Measurements from ENCODE around the gene AKIRIN1.

Gene AKIRIN1

GRCh38 chr1:38989979-38990378, 1.1 kb upstream of the AKIRIN1 start:
- DNase-seq (ENCODE audit: extremely low read depth, low read depth) = no peak
- TF ChIP-seq, protein P1, sequence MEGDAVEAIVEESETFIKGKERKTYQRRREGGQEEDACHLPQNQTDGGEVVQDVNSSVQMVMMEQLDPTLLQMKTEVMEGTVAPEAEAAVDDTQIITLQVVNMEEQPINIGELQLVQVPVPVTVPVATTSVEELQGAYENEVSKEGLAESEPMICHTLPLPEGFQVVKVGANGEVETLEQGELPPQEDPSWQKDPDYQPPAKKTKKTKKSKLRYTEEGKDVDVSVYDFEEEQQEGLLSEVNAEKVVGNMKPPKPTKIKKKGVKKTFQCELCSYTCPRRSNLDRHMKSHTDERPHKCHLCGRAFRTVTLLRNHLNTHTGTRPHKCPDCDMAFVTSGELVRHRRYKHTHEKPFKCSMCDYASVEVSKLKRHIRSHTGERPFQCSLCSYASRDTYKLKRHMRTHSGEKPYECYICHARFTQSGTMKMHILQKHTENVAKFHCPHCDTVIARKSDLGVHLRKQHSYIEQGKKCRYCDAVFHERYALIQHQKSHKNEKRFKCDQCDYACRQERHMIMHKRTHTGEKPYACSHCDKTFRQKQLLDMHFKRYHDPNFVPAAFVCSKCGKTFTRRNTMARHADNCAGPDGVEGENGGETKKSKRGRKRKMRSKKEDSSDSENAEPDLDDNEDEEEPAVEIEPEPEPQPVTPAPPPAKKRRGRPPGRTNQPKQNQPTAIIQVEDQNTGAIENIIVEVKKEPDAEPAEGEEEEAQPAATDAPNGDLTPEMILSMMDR (IDR thresholded peaks at IDR 0.05; ENCODE audit: low read depth, low read length, missing control alignments) = no peak
- no peak overlapping the region for H3K4me3 ChIP-seq (replicated peaks; ENCODE audit: low read depth, low read length)

DNA sequence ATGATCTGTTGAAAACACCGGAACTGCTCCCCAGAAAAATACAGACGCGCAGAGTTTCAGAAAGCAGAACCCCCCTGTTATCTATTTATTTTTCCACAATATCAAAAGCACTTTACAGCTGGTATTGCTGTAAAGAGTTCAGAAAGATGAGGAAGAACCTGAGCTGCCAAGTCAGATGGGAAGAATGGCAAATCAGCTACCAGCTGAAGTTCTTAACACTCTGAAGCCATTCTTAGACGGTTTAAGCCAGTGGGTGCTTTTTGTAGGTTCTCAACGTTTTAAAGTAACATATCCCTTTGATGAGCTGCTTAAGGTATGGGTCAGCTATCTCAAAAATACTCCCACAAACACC, 714 bp upstream of the AKIRIN1 start:
- TF ChIP-seq, protein P1 (IDR thresholded peaks at IDR 0.05; ENCODE audit: low read depth, low read length, missing control alignments) = no peak
- DNase-seq (ENCODE audit: extremely low read depth, low read depth) = no peak
- H3K4me3 ChIP-seq (replicated peaks; ENCODE audit: low read depth, low read length) = peak overlapping the region; percentile 57

DNA sequence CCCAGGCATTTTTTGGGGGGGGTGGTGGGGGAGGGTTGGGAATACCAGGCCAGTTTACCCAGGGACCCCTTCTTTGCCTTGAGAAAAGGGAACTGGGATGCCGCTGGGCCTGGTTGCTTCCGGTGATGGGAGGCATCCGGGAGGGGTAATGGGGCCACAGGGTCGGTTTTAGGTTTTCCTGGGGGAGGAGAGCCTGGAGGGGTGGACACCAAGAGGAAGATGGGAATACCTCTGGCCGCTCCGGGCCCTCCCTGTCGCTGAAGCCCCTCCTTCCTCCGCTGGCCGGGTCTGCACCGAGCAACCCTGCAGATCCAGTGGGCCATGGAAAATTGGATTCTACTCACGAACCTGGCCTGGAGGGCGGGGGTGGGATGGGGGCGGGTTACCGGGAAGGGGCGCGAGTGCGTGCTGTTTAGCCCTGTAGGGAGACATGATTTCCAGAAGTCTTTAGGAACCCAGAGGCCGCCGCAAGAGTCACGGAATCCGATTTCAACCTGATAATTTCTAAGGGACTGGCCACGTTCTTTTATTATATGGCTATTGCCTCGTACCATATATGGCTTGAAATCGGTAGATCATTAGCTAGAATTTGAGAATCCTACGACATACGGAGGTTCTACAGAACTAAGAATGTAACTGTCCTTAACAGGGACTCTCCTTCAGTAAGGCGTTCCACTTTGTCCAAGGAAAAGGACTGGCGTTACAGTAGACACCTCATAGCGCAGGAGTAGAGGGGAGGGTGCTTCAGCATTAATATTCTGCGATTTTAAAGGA, 749 bp downstream of the AKIRIN1 start:
- DNase-seq (ENCODE audit: extremely low read depth, low read depth) = no peak
- peak overlapping the region; percentile 57 for H3K4me3 ChIP-seq (replicated peaks; ENCODE audit: low read depth, low read length)
- TF ChIP-seq, protein P1 (IDR thresholded peaks at IDR 0.05; ENCODE audit: low read depth, low read length, missing control alignments) = no peak

DNA sequence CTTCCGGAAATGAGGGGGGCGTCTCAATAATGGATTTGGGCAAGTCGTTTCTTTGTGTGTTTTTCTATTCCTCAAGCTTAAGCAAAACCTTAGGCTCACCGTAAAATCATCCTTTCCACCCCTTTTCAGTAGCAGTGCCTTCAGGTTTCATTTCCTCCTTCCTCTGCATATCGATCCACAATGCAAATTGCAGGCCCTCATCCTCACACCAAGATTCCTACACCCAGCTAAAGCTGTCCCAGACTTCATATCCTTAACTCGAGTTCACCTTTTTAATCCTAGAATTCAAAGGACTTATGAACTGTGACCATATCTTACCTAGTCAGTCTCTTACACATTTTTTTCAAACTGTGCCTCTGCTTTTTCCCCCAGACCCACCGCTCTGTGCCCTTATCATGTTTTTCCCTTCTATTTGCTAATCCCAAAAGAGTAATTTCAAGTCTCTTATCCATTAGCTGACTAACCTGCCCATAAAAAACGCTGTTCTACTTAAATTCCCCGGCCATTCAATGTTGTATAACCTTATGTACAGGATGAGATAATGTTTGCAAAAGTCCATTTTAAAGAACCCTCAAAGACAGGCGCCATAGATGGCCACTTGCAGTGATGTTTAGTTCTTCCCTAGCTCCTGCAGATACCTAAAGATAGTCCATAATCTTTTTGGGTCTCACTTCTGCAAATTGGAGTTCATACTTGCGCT, 1.5 kb downstream of the AKIRIN1 start:
- H3K4me3 ChIP-seq (replicated peaks; ENCODE audit: low read depth, low read length) = peak overlapping the region; percentile 57
- no peak for DNase-seq (ENCODE audit: extremely low read depth, low read depth)

DNA sequence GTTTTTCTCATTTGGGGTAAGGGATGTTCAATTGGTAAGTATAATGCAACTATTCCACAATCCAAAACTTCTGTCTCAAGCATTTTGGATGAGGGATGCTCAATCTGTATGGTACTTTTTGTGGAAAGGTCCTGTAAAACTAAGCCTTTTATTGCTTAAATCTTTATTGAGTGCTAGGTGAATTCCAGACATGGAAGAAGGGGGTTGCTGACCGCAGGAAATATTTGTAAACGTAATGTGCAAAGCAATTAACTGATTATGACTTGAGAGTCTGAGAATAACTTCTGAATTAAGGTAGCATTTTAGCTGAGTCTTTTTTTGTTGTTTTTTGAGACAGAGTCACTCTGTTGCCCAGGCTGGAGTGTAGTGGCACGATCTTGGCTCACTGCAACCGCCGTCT, 3.1 kb downstream of the AKIRIN1 start:
- TF ChIP-seq, protein P1 (IDR thresholded peaks at IDR 0.05; ENCODE audit: low read depth, low read length, missing control alignments) = no peak
- DNase-seq (ENCODE audit: extremely low read depth, low read depth) = no peak
- H3K4me3 ChIP-seq (replicated peaks; ENCODE audit: low read depth, low read length) = no peak overlapping the region

More for the DNA sequence above, 1.5 kb downstream of the AKIRIN1 start:
- TF ChIP-seq, protein P1 (IDR thresholded peaks at IDR 0.05; ENCODE audit: low read depth, low read length, missing control alignments) = no peak

DNA sequence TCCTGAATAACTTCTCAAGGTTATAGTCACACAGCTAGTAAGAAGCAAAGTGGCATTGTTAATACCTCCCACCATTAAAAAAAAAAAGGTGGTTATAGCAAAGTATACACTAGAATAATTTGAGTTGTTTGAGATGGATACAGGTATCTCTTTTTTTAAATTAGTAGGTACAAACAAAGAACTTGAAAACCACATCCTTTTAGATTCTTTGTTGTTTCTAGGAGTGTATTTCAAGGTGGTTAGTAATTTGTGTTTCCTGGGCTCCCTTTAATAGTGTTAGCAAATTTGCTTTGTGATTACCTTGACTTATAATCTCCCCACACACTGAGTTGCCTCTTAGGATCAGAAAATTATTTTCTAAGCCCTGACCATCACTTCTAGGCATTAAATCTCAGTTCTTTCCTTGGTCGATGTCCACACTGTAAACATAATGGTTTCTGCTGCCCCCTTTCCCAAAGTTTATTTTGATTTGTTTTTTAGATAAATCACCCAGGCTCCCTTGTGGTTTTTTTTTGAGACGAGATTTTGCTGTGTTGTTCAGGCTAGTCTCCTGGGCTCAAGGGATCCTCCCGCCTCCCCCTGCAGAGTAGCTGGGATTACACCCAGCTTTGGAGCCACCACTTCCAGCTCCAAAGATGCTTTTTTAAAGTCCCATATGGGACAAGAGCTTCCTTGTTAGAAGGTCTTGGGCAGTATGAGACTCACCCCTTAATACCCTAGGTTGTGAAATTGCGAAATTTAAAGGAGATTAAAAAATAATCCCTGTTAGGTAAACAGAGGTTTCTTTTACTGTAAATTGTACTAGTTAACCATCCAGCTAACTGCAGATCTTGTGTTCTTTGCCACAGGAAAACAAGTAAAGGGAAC, 6.2 kb downstream of the AKIRIN1 start:
- H3K4me3 ChIP-seq (replicated peaks; ENCODE audit: low read depth, low read length) = no peak overlapping the region
- TF ChIP-seq, protein P1 (IDR thresholded peaks at IDR 0.05; ENCODE audit: low read depth, low read length, missing control alignments) = no peak
- no peak for DNase-seq (ENCODE audit: extremely low read depth, low read depth)
